ENCODE measurements around the gene PCYT1A. TPM values are rescaled to one million over a fixed set of nuclear protein-coding genes. Genes with fewer than 3 reads are reported as not detected.

Gene PCYT1A
- polyA plus RNA-seq, 1 donor (not counting 4 experiments of a cell fraction or from before 2014, with no cell fraction given), result 108 TPM

DNA sequence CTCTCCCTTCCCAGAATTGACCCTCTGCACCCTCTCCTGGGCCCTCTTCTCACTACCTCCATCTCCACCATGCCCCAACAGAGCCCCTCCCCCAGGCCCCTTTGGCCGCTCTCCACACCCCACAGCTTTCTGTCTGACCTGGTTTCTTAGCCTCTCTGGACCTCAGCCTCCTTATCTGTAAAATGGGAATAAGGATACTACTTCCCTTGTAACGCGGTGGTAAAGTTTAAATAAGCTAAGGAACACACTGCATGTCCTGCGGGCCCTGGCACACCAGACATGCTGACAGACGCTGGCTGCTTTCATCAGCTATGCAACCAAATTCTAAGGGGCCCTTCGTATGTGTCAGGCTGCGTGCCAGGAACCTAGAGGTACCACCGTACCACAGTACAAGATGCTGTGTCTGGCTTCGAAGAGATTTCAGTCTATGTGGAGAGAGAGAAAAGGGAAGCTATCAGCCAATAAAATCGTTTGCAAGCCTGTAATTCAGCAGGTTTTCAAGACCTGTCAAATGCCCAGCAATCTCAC lies 72.0 kb downstream of the PCYT1A start:
- no peak for FAIRE-seq
- H2AFZ ChIP-seq (ENCODE audit: control insufficient read depth, low read length), result no peak overlapping the region

DNA sequence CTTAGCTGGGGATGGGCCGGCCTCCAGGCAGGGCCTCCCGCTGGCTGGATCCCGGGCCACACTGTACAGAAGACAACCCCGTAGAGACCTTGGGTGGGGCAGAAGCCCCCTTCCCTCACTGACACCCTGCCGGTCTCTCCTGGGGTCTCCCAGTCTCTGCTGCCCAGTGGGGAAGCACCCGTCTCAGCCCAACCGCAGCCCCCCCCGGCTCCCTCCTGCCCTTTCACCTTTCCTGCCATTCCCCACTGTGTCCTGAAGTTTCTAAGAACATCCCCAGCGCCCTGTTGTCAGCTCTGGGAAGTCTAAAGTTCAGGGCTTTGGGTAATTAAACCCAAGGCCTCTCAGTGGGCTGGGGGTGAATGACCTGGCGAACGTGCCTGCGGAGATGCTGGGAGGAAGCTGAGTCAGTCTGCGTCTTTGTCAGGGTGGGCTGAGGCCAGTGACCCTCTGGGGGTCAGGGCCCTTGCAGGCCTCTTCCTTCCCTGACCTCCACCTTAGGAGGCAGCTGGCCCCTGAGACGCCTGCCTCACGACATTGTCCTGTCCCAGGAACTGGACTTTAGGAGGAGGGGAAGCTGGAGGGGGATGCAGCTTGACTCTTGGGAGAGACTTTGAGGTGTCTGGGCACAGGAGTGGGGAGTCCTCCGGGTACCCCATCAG lies 72.6 kb downstream of the PCYT1A start:
- no peak for FAIRE-seq
- no peak for DNase-seq (ENCODE audit: low read depth, low spot score)
- no peak overlapping the region for H3K4me2 ChIP-seq (ENCODE audit: control insufficient read depth, extremely low read depth, insufficient read depth, low read depth, low read length)
- H3K9me3 ChIP-seq (ENCODE audit: control insufficient read depth, low read depth, low read length), result no peaks in the 10 kb centered on the region
- no peak overlapping the region for H3K4me3 ChIP-seq (ENCODE audit: control insufficient read depth in 2 of 3, extremely low read depth in 1 of 3, insufficient read depth in 2 of 3, low read depth in 1 of 3, low read length in 3 of 3)
- H3K27me3 ChIP-seq (ENCODE audit: control insufficient read depth, extremely low read depth, insufficient read depth, low read length), result peaks cover 22% of the 10 kb centered on the region
- no peak overlapping the region for H3K9ac ChIP-seq (ENCODE audit: control insufficient read depth, extremely low read depth, insufficient read depth, low read length)
- H3K9me1 ChIP-seq (ENCODE audit: control insufficient read depth, extremely low read depth, insufficient read depth, low read length), result no peaks in the 10 kb centered on the region
- no peaks in the 10 kb centered on the region for H4K20me1 ChIP-seq (ENCODE audit: control insufficient read depth, extremely low read depth, insufficient read depth, low read length)
- peaks cover 6% of the 10 kb centered on the region for H3K4me1 ChIP-seq (ENCODE audit: control insufficient read depth, extremely low read depth, insufficient read depth, low read length)
- H3K79me2 ChIP-seq (ENCODE audit: control insufficient read depth, insufficient read depth, low read length), result no peaks in the 10 kb centered on the region
- no peak overlapping the region for H3K27ac ChIP-seq (ENCODE audit: control insufficient read depth, insufficient read depth, low read length)
- no peak overlapping the region for H2AFZ ChIP-seq (ENCODE audit: control insufficient read depth, low read length)
- H3K36me3 ChIP-seq (ENCODE audit: control insufficient read depth in 2 of 2, extremely low read depth in 1 of 2, insufficient read depth in 2 of 2, low read length in 2 of 2), result no peaks in the 10 kb centered on the region
- dilution Hi-C loops (cut with MboI; ENCODE audit: extremely low pct_ligation_motif_present, low sequenced_read_pairs), result no loop called here
- no peak for TF ChIP-seq EZH2 (IDR thresholded peaks at IDR 0.05; ENCODE audit: low read length)
- TF ChIP-seq, protein P1, sequence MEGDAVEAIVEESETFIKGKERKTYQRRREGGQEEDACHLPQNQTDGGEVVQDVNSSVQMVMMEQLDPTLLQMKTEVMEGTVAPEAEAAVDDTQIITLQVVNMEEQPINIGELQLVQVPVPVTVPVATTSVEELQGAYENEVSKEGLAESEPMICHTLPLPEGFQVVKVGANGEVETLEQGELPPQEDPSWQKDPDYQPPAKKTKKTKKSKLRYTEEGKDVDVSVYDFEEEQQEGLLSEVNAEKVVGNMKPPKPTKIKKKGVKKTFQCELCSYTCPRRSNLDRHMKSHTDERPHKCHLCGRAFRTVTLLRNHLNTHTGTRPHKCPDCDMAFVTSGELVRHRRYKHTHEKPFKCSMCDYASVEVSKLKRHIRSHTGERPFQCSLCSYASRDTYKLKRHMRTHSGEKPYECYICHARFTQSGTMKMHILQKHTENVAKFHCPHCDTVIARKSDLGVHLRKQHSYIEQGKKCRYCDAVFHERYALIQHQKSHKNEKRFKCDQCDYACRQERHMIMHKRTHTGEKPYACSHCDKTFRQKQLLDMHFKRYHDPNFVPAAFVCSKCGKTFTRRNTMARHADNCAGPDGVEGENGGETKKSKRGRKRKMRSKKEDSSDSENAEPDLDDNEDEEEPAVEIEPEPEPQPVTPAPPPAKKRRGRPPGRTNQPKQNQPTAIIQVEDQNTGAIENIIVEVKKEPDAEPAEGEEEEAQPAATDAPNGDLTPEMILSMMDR (optimal IDR thresholded peaks at IDR 0.05 in 1 of 3, IDR thresholded peaks at IDR 0.05 in 1 of 3, conservative IDR thresholded peaks at IDR 0.05 in 1 of 3; ENCODE audit: extremely low read depth in 1 of 3, insufficient read depth in 2 of 3, low read length in 3 of 3), result no peak

More for the DNA sequence above, 72.0 kb downstream of the PCYT1A start:
- Histone ChIP-seq H3K4me2 (ENCODE audit: control insufficient read depth, extremely low read depth, insufficient read depth, low read depth, low read length) (peak overlapping the region; percentile 5), H3K79me2 (ENCODE audit: control insufficient read depth, insufficient read depth, low read length) (no peaks in the 10 kb centered on the region), H3K27ac (ENCODE audit: control insufficient read depth, insufficient read depth, low read length) (no peak overlapping the region), H3K4me1 (ENCODE audit: control insufficient read depth, extremely low read depth, insufficient read depth, low read length) (peaks cover 6% of the 10 kb centered on the region), H3K4me3 (ENCODE audit: control insufficient read depth in 2 of 3, extremely low read depth in 1 of 3, insufficient read depth in 2 of 3, low read depth in 1 of 3, low read length in 3 of 3) (no peak overlapping the region), H3K36me3 (ENCODE audit: control insufficient read depth in 2 of 2, extremely low read depth in 1 of 2, insufficient read depth in 2 of 2, low read length in 2 of 2) (no peaks in the 10 kb centered on the region), H3K9me1 (ENCODE audit: control insufficient read depth, extremely low read depth, insufficient read depth, low read length) (no peaks in the 10 kb centered on the region), H4K20me1 (ENCODE audit: control insufficient read depth, extremely low read depth, insufficient read depth, low read length) (no peaks in the 10 kb centered on the region), H3K27me3 (ENCODE audit: control insufficient read depth, extremely low read depth, insufficient read depth, low read length) (peaks cover 22% of the 10 kb centered on the region), H3K9me3 (ENCODE audit: control insufficient read depth, low read depth, low read length) (no peaks in the 10 kb centered on the region), H3K9ac (ENCODE audit: control insufficient read depth, extremely low read depth, insufficient read depth, low read length) (no peak overlapping the region)
- TF ChIP-seq, protein P1 (optimal IDR thresholded peaks at IDR 0.05 in 1 of 3, IDR thresholded peaks at IDR 0.05 in 1 of 3, conservative IDR thresholded peaks at IDR 0.05 in 1 of 3; ENCODE audit: extremely low read depth in 1 of 3, insufficient read depth in 2 of 3, low read length in 3 of 3), result no peak
- no peak for TF ChIP-seq EZH2 (IDR thresholded peaks at IDR 0.05; ENCODE audit: low read length)
- dilution Hi-C loops (cut with MboI; ENCODE audit: extremely low pct_ligation_motif_present, low sequenced_read_pairs), result no loop called here
- DNase-seq (ENCODE audit: low read depth, low spot score), result no peak

Measured in keratinocyte (primary cell).